ENCODE results near the gene RAX2. TPM values are rescaled to one million over a fixed set of nuclear protein-coding genes. Genes with fewer than 3 reads are reported as not detected.

RAX2 gene
- total RNA-seq, 2 donors from 2014 or later, result not detected

DNA sequence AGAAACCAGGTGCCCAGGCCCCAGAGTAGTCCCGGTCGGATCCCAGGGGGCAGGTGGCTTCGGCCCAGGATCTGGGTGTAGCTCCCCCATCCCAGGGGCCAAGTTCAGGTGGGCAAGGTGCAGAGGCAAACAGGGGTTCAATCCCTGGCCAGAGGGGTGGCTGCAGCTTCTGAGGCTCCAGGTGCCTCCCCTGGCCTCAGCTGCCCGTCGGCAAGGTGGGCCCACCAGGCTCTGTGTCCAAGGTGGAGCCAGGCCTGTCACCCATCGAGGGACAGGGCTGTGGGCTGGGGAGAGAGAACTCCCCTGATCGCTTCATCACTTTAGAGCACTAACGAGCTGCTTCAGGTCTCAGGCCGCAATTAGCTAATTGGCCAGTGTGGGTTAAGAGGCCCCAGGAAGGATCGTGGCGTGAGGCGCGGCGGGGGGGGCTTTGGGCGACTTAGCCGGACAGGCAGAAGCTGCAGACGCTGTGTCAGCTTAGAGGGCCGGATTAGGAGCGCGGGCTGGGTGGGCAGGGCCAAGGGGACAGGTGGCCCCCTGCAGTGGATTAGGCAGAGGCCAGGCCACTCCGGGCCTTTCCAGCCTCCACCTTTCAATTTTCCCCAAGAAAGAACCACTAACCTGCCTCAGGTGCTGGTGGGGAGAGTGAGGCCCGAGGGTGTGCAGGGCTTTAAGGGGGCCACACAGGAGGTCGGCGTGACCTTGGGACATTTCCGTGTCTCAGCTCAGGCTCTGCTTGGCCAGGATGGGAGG lies 2.8 kb upstream of the RAX2 start:
- Histone ChIP-seq H3K27me3 (no peaks in the 10 kb centered on the region), H3K4me3 (no peak overlapping the region), H3K36me3 (no peaks in the 10 kb centered on the region), H3K9me3 (no peaks in the 10 kb centered on the region), H3K4me1 (no peaks in the 10 kb centered on the region), H3K27ac (no peak overlapping the region)
- TF ChIP-seq, protein P1, sequence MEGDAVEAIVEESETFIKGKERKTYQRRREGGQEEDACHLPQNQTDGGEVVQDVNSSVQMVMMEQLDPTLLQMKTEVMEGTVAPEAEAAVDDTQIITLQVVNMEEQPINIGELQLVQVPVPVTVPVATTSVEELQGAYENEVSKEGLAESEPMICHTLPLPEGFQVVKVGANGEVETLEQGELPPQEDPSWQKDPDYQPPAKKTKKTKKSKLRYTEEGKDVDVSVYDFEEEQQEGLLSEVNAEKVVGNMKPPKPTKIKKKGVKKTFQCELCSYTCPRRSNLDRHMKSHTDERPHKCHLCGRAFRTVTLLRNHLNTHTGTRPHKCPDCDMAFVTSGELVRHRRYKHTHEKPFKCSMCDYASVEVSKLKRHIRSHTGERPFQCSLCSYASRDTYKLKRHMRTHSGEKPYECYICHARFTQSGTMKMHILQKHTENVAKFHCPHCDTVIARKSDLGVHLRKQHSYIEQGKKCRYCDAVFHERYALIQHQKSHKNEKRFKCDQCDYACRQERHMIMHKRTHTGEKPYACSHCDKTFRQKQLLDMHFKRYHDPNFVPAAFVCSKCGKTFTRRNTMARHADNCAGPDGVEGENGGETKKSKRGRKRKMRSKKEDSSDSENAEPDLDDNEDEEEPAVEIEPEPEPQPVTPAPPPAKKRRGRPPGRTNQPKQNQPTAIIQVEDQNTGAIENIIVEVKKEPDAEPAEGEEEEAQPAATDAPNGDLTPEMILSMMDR (IDR thresholded peaks at IDR 0.05), result no peak
- DNase-seq (ENCODE audit: low spot score), result no peak

DNA sequence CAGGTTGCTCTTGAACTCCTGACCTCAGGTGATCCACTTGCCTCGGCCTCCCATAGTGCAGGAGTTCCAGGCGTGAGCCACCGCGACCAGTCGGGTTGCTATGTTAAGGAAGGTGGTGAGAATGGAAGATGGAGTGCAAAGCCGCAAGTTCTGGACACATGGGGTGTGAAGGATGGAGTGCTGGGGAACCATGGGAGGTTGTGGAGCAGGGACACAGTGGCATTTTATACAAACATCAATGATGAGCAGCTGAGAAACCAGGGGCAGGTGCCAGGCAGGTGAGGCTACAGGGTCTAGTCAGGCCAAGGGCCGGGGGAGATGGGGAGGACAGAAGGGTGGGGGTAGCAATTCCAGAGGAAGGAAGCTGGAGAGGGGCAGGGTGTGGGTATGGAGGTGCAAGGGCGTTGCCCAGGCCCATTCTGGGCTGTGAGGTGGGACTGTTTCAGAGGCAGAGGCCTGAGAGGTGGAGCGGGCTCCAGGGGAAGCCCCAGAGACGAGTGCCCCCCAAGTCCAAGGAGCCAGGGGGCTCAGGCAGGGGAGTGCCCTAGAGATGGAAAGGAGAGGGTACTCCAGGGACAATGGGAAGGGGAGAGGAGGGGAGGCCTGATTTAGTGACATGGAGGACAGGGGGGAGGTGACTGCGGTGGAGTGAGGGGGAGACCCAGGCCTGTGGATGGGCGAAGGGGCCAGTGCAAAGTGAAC lies 1.9 kb upstream of the RAX2 start:
- no peaks in the 10 kb centered on the region for H3K36me3 ChIP-seq
- no peak for DNase-seq (ENCODE audit: low spot score)

DNA sequence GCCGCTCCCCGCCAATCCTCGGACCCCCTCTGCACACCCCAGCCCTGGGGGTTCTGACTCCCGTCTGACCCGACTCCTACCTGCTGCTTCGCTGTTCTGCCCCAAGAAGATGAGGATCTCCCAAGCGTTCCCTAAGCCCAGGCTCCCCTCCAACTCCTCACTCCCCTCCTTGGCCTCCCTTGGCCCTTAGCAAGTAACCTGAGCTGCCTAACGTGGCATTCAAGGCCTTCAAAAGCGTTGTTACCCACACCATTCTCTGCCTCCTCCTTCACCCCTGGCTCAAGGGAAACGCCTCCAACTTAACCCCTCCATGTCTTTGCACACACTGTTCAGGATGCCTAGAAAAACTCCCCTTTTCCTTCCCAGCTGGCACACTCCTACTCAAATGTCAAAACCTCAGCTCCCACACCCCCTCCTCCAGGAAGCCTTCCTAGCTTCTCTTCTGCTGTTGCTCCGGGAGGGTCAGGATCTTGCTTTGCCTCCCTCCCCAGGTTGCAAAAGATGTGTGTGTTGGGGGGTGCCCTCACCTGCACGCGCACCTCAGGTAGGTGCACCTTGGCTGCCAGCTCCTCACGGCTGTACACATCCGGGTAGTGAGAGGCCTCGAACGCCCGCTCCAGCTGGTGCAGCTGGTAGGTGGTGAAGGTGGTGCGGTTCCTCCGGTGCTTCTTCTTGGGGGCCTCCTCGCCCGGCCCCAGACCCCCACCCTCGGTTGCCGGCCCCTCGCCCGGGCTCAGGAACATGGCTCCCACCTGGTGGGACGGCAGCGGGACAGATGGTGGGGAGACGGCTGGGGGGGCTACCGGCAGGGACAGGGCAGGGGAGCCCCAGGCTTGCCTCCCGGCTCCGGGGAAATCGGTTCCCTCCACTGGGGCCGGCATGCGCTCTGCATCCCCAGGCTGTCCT lies 775 bp downstream of the RAX2 start:
- no peaks in the 10 kb centered on the region for H3K27me3 ChIP-seq
- H3K36me3 ChIP-seq, result peaks cover 22% of the 10 kb centered on the region
- TF ChIP-seq, protein P1 (IDR thresholded peaks at IDR 0.05), result no peak
- no peak overlapping the region for H3K4me3 ChIP-seq
- no peaks in the 10 kb centered on the region for H3K4me1 ChIP-seq
- no peak for DNase-seq (ENCODE audit: low spot score)
- H3K27ac ChIP-seq, result no peak overlapping the region
- H3K9me3 ChIP-seq, result no peaks in the 10 kb centered on the region

More for the DNA sequence above, 1.9 kb upstream of the RAX2 start:
- Histone ChIP-seq H3K27me3 (no peaks in the 10 kb centered on the region), H3K27ac (no peak overlapping the region), H3K9me3 (no peaks in the 10 kb centered on the region), H3K4me1 (no peaks in the 10 kb centered on the region), H3K4me3 (no peak overlapping the region)
- TF ChIP-seq, protein P1 (IDR thresholded peaks at IDR 0.05), result no peak

DNA sequence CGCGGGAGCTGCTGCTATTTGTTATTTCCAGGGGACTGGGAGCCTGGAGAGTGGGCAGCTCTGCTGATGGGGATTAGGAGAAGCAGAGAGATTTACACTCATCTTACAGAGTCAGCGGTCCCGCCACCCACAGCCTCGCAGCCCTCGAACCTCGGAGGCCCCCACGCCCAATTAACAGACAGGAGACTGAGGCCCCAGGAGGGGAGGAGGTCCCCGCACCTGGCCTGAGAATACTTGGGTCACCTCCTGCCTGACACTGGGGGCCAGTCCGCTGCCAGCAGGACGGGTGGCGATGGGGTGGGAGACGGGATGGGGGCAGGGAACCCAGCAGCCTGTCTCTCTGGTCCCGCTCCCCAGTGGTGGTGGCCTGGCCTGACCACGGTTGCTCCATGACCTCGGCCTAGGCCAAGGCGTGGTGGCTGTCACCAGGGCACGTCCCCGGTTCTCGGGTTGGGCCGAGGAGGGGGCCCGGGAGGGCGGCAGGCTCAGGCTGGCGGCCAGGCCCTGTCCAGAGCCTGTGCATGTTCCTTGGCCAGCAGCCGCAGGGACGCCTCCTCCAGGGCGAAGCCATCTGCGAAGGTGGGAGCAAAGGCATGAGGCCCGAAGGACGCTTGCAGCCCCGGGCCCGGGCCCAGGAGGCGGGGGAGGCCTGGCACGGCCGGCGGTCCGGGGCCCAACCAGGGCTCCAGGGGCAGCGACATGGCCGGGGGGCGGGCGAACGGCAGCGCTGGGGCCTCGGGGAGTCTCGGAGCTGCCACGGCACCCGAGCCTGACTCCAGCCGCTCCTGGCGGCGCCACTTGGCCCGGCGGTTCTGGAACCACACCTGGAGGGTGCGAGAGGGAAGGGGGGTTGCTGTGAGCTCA lies 1.7 kb downstream of the RAX2 start:
- Histone ChIP-seq H3K4me3 (no peak overlapping the region), H3K27me3 (no peaks in the 10 kb centered on the region), H3K9me3 (no peaks in the 10 kb centered on the region), H3K27ac (no peak overlapping the region), H3K4me1 (no peaks in the 10 kb centered on the region), H3K36me3 (peaks cover 26% of the 10 kb centered on the region)
- no peak for DNase-seq (ENCODE audit: low spot score)
- TF ChIP-seq, protein P1 (IDR thresholded peaks at IDR 0.05), result no peak

DNA sequence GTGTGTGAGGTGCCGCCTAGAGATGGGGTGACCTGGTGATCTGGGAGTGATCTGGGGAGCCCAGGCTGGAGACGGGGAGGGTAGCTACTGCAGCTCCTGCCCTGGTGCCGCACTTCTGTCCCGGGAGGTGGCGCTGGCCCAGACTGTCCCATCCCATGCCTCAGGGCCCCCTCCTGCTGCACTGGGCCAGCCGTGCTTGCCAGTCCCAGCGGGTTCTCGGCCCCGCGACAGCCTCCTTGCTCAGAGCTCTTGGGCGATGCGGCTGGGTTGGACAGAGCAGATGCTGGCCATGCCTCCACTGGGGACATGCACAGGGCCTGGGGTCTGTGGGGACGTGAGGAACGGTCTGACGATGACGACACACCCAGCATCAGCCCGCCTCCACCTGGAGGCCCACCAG lies 2.5 kb downstream of the RAX2 start:
- no peak overlapping the region for H3K27ac ChIP-seq
- peaks cover 31% of the 10 kb centered on the region for H3K36me3 ChIP-seq
- no peak for DNase-seq (ENCODE audit: low spot score)
- H3K9me3 ChIP-seq, result no peaks in the 10 kb centered on the region
- no peak overlapping the region for H3K4me3 ChIP-seq
- H3K27me3 ChIP-seq, result no peaks in the 10 kb centered on the region
- TF ChIP-seq, protein P1 (IDR thresholded peaks at IDR 0.05), result no peak
- H3K4me1 ChIP-seq, result no peaks in the 10 kb centered on the region

Measured in right atrium auricular region (tissue), 2 donors.